Transverse colon (tissue), 3 donors: ENCODE data around the gene CNTN4.

ENCODE experiments used
- EP300 ChIP-seq: sonication (generic); formaldehyde crosslinking; IDR thresholded peaks from one replicate; pipeline ENCODE4 v1.6.1; 2017; ENCODE audit warnings: antibody characterized with exemption, low read depth
- POLR2A ChIP-seq: fragments of 450-650 bp; IDR thresholded peaks from one replicate; pipeline ENCODE4 v1.6.1; 2016; ENCODE audit warnings: antibody characterized with exemption, mild to moderate bottlenecking, moderate library complexity
- TF ChIP-seq, protein P1 (sequence below), 5 experiments: fragments of 200-600 bp in 3 of 5; fragments of 450-650 bp in 2 of 5; sonication (generic) in 3 of 5; IDR thresholded peaks; 1 replicate in 2 of 5; 2 replicates in 3 of 5; pipeline ENCODE4 v1.5.1; 2016 to 2017; ENCODE audit warnings: antibody characterized with exemption in 5 of 5, inconsistent platforms in 3 of 5, mild to moderate bottlenecking in 2 of 5, moderate library complexity in 1 of 5

DNA sequence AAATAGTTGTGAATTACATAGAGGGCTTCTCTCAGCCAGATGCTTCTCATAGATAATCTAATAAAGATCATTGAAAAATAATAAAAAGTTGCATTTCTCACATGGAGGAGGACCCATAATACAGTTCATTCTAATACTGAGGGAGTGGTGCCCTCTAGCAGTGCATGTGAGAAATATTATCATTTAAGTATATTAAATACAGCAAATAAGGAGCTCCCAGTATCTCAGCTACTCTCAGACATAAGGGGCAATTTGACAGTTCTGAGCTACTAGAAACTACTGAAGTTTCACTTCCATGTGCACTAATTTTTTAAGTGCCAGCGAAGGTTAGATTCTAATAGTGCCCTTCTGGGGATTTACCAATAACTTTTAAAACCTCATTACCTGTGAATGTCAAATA lies 823.2 kb downstream of the CNTN4 start:
- TF ChIP-seq POLR2A (no peak), EP300 (no peak)
- TF ChIP-seq, protein P1, sequence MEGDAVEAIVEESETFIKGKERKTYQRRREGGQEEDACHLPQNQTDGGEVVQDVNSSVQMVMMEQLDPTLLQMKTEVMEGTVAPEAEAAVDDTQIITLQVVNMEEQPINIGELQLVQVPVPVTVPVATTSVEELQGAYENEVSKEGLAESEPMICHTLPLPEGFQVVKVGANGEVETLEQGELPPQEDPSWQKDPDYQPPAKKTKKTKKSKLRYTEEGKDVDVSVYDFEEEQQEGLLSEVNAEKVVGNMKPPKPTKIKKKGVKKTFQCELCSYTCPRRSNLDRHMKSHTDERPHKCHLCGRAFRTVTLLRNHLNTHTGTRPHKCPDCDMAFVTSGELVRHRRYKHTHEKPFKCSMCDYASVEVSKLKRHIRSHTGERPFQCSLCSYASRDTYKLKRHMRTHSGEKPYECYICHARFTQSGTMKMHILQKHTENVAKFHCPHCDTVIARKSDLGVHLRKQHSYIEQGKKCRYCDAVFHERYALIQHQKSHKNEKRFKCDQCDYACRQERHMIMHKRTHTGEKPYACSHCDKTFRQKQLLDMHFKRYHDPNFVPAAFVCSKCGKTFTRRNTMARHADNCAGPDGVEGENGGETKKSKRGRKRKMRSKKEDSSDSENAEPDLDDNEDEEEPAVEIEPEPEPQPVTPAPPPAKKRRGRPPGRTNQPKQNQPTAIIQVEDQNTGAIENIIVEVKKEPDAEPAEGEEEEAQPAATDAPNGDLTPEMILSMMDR (IDR thresholded peaks at IDR 0.05): peak in 4 of 5 experiments; percentile 13 to 28 (median 22)
